WTC11 (cell line): ENCODE data around the gene SDR42E2. TPM values are rescaled to one million over a fixed set of nuclear protein-coding genes. Genes with fewer than 3 reads are reported as not detected.

Experiments
- ATAC-seq: fragments of 200-7000 bp; cut with Tn5 transposase; 2 replicates; pipeline ENCODE4 v1.10.0; 2021; ENCODE audit warnings: mild to moderate bottlenecking, moderate library complexity
- CTCF ChIA-PET: fragments of 300-600 bp; sonication (Branson Sonifier 250); formaldehyde crosslinking; loops from one replicate; lab custom pipeline; 2021; ENCODE audit warnings: antibody characterized with exemption; lab: Charles Lee
- POLR2A ChIA-PET: fragments of 350-600 bp; sonication (Branson Sonifier 250); formaldehyde crosslinking; loops from one replicate; lab custom pipeline; 2021; ENCODE audit warnings: antibody characterized with exemption; lab: Charles Lee
- DNase-seq: peaks from one replicate; pipeline ENCODE4 v3.0.0; 2021; ENCODE audit warnings: low spot score
- H3K27ac Mint-ChIP-seq: 2 replicates; pipeline ENCODE4 v1.8.0; 2021; ENCODE audit warnings: mixed read lengths
- H3K27me3 Mint-ChIP-seq: 2 replicates; pipeline ENCODE4 v1.8.0; 2021; ENCODE audit warnings: low read depth, mild to moderate bottlenecking, moderate library complexity, mixed read lengths
- H3K36me3 Mint-ChIP-seq: 2 replicates; pipeline ENCODE4 v1.8.0; 2021; ENCODE audit warnings: mixed read lengths
- H3K4me1 Mint-ChIP-seq: 2 replicates; pipeline ENCODE4 v1.8.0; 2022; ENCODE audit warnings: mixed read lengths
- H3K4me3 Mint-ChIP-seq: 2 replicates; pipeline ENCODE4 v1.8.0; 2021; ENCODE audit warnings: mild to moderate bottlenecking, moderate library complexity, mixed read lengths
- H3K9me3 Mint-ChIP-seq: 2 replicates; pipeline ENCODE4 v1.8.0; 2021; ENCODE audit warnings: mixed read lengths
- AFF4 ChIP-seq: sonication (generic); formaldehyde crosslinking; IDR thresholded peaks from 2 replicates; pipeline ENCODE4 v1.8.1; 2023; ENCODE audit warnings: mild to moderate bottlenecking, missing genetic modification reagents, borderline replicate concordance
- ATF6 ChIP-seq: sonication (generic); formaldehyde crosslinking; IDR thresholded peaks from 2 replicates; pipeline ENCODE4 v1.8.1; 2023; ENCODE audit warnings: mild to moderate bottlenecking, missing genetic modification reagents
- FOXP4 ChIP-seq: sonication (generic); formaldehyde crosslinking; IDR thresholded peaks from 2 replicates; pipeline ENCODE4 v1.8.0; 2022; ENCODE audit warnings: mild to moderate bottlenecking, missing genetic modification reagents
- GABPB1 ChIP-seq: sonication (generic); formaldehyde crosslinking; IDR thresholded peaks from 2 replicates; pipeline ENCODE4 v1.8.1; 2023; ENCODE audit warnings: mild to moderate bottlenecking, missing genetic modification reagents
- KAT7 ChIP-seq: sonication (generic); formaldehyde crosslinking; IDR thresholded peaks from 2 replicates; pipeline ENCODE4 v1.8.1; 2023; ENCODE audit warnings: missing genetic modification reagents, mild to moderate bottlenecking, borderline replicate concordance
- NFE2L1 ChIP-seq: sonication (generic); formaldehyde crosslinking; IDR thresholded peaks from 2 replicates; pipeline ENCODE4 v1.8.1; 2023; ENCODE audit warnings: missing genetic modification reagents
- NFYB ChIP-seq: sonication (generic); formaldehyde crosslinking; conservative IDR thresholded peaks from 2 replicates; pipeline ENCODE4 v1.8.0; 2022; ENCODE audit warnings: low read depth, missing genetic modification reagents
- OVOL2 ChIP-seq: fragments of 250-450 bp; sonication (Bioruptor Pico); IDR thresholded peaks from 2 replicates; pipeline ENCODE4 v1.9.0; 2021; ENCODE audit warnings: mild to moderate bottlenecking, borderline replicate concordance
- PRDM15 ChIP-seq: sonication (generic); formaldehyde crosslinking; IDR thresholded peaks from 2 replicates; pipeline ENCODE4 v1.8.0; 2022; ENCODE audit warnings: missing genetic modification reagents
- ZBTB43 ChIP-seq: sonication (generic); formaldehyde crosslinking; IDR thresholded peaks from 2 replicates; pipeline ENCODE4 v1.8.1; 2023; ENCODE audit warnings: mild to moderate bottlenecking, missing genetic modification reagents
- ZNF121 ChIP-seq: sonication (generic); formaldehyde crosslinking; IDR thresholded peaks from 2 replicates; pipeline ENCODE4 v1.8.0; 2023; ENCODE audit warnings: missing genetic modification reagents
- ZNF512 ChIP-seq: sonication (generic); formaldehyde crosslinking; IDR thresholded peaks from 2 replicates; pipeline ENCODE4 v1.8.1; 2022; ENCODE audit warnings: missing genetic modification reagents, borderline replicate concordance
- total RNA-seq: library from RNA; stranded (reverse); gene quantifications from 3 replicates; pipeline ENCODE4 v1.2.3, GENCODE V29; 2021

The SDR42E2 gene
- total RNA-seq, 1 experiment from 2014 or later = 0.13 TPM

- Mint-ChIP-seq H3K27me3 (no peaks in the 10 kb centered on the region), H3K4me3 (no peak overlapping the region), H3K4me1 (no peaks in the 10 kb centered on the region), H3K27ac (no peak overlapping the region), H3K9me3 (no peaks in the 10 kb centered on the region)
- ATAC-seq = no peak
- POLR2A ChIA-PET = no interaction called here
- CTCF ChIA-PET = interaction anchor here (0.6 to 1.2 kb wide), 2 partner anchors 10 to 64 kb away, joined by 3 to 4 read pairs; no protein-coding TSS in a partner anchor
- no peak for DNase-seq
- TF ChIP-seq FOXP4 (no peak), KAT7 (no peak), ZNF121 (peak; percentile 67; the same call in 1 of the 2 replicates), ATF6 (CRISPR knock-in tag) (no peak)
- TF ChIP-seq, all 79 proteins: peak for 1
- peaks cover 9% of the 10 kb centered on the region for H3K36me3 Mint-ChIP-seq
Measured at GRCh38 chr16:22235839-22236745, 73.8 kb downstream of the SDR42E2 start.

- H3K27ac Mint-ChIP-seq = peak overlapping the region; percentile 3
- no peaks in the 10 kb centered on the region for H3K9me3 Mint-ChIP-seq
- no peaks in the 10 kb centered on the region for H3K27me3 Mint-ChIP-seq
- peaks cover 6% of the 10 kb centered on the region for H3K36me3 Mint-ChIP-seq
- no peak overlapping the region for H3K4me3 Mint-ChIP-seq
- TF ChIP-seq OVOL2 (CRISPR knock-in tag) (no peak), GABPB1 (CRISPR knock-in tag) (no peak), ZNF121 (no peak), ZNF512 (CRISPR knock-in tag) (no peak)
- H3K4me1 Mint-ChIP-seq = no peaks in the 10 kb centered on the region
- ATAC-seq (no peak), DNase-seq (no peak)
- CTCF ChIA-PET = interaction anchor here (1.2 kb wide), 1 partner anchor 61 kb away, joined by 3 read pairs; no protein-coding TSS in a partner anchor
- POLR2A ChIA-PET = interaction anchor here (0.6 kb wide), 1 partner anchor 12 kb away, joined by 3 read pairs; no protein-coding TSS in a partner anchor
Measured at GRCh38 chr16:22239131-22239805, 77.0 kb downstream of the SDR42E2 start.

- no peak overlapping the region for H3K27ac Mint-ChIP-seq
- ChIA-PET POLR2A (interaction anchor here (0.6 kb wide), 1 partner anchor 11 kb away, joined by 3 read pairs; no protein-coding TSS in a partner anchor), CTCF (no interaction called here)
- H3K36me3 Mint-ChIP-seq = peaks cover 6% of the 10 kb centered on the region
- DNase-seq (no peak), ATAC-seq (no peak)
- no peak overlapping the region for H3K4me3 Mint-ChIP-seq
- H3K4me1 Mint-ChIP-seq = no peaks in the 10 kb centered on the region
- H3K27me3 Mint-ChIP-seq = no peaks in the 10 kb centered on the region
- no peaks in the 10 kb centered on the region for H3K9me3 Mint-ChIP-seq
- TF ChIP-seq PRDM15 (CRISPR knock-in tag) (no peak), AFF4 (CRISPR knock-in tag) (no peak), NFE2L1 (CRISPR knock-in tag) (no peak), NFYB (CRISPR knock-in tag) (no peak), ZBTB43 (CRISPR knock-in tag) (no peak), GABPB1 (CRISPR knock-in tag) (no peak)
Measured at GRCh38 chr16:22240023-22240710, 77.9 kb downstream of the SDR42E2 start.
